Sigmoid colon (tissue), 7 donors: ENCODE measurements around the gene POLR3K. TPM values are rescaled to one million over a fixed set of nuclear protein-coding genes. Genes with fewer than 3 reads are reported as not detected.
A peak's percentile ranks its signal among the peaks of the same experiment; 100 is the strongest.

Source experiments
- DNase-seq: peaks from one replicate; pipeline ENCODE4 v3.0.0-alpha.2; 2019
- H3K27ac ChIP-seq, 4 donors: fragments of 200-600 bp; sonication (generic); one replicate each; pipeline ENCODE4 v1.5.1; 2016 to 2019; ENCODE audit warnings: mild to moderate bottlenecking in 1 of 4
- H3K27me3 ChIP-seq, 3 donors: fragments of 200-600 bp; sonication (generic); one replicate each; pipeline ENCODE4 v1.5.1; 2019; ENCODE audit warnings: mild to moderate bottlenecking in 1 of 3
- H3K36me3 ChIP-seq, 4 donors: fragments of 200-600 bp; sonication (generic); one replicate each; pipeline ENCODE4 v1.5.1; 2016 to 2019
- H3K4me1 ChIP-seq, 4 donors: fragments of 200-600 bp; sonication (generic); one replicate each; pipeline ENCODE4 v1.5.1; 2017 to 2019
- H3K4me3 ChIP-seq, 4 donors: fragments of 200-600 bp; sonication (generic); one replicate each; pipeline ENCODE4 v1.5.1; 2017 to 2019; ENCODE audit warnings: mild to moderate bottlenecking in 2 of 4, moderate library complexity in 1 of 4
- H3K9me3 ChIP-seq, 4 donors: fragments of 200-600 bp in 3 of 4; sonication (generic) in 3 of 4; one replicate each; pipeline versions ENCODE4 v1.5.1 to v1.6.1; 2013 to 2019
- EP300 ChIP-seq, 4 donors: sonication (generic); formaldehyde crosslinking; IDR thresholded peaks; one replicate each; pipeline ENCODE4 v1.6.1; 2017; ENCODE audit warnings: antibody characterized with exemption in 4 of 4
- POLR2A ChIP-seq, 2 donors: fragments of 450-650 bp; IDR thresholded peaks; one replicate each; pipeline ENCODE4 v1.6.1; 2016; ENCODE audit warnings: antibody characterized with exemption in 2 of 2, mild to moderate bottlenecking in 2 of 2, moderate library complexity in 2 of 2
- POLR2AphosphoS5 ChIP-seq, 4 donors: sonication (generic); formaldehyde crosslinking; IDR thresholded peaks; one replicate each; pipeline ENCODE4 v1.6.1; 2017; ENCODE audit warnings: antibody characterized with exemption in 4 of 4
- WGBS, 2 donors: extraction: QIAGEN DNeasy Blood & Tissue Kit; methylation state at CpG; one replicate each; pipeline ENCODE4 v1.1.7; 2013; 5-methylcytosine and 5-hydroxymethylcytosine counted together
- intact Hi-C: fragments of 100-400 bp; cut with DNase I; formaldehyde crosslinking; loops from one replicate; pipeline ENCODE4 v1.15.1; 2023
- polyA plus RNA-seq, 3 donors: library from polyadenylated mRNA; stranded (reverse); fragments of 200-250 nt; gene quantifications; one replicate each; pipeline ENCODE4 v1.2.3, GENCODE V29; 2013
- total RNA-seq, 4 donors: library from RNA; depleted of rRNA; stranded (reverse); fragments of >200 nt; gene quantifications; one replicate each; pipeline ENCODE4 v1.1.0, GENCODE V29; 2016
- TF ChIP-seq, protein P1 (sequence below), 4 experiments: fragments of 450-650 bp in 3 of 4; fragments of 200-600 bp in 1 of 4; IDR thresholded peaks; one replicate each; pipeline ENCODE4 v1.5.1; 2016 to 2019; ENCODE audit warnings: antibody characterized with exemption in 4 of 4, mild to moderate bottlenecking in 3 of 4, moderate library complexity in 2 of 4
- donor health status: healthy with polysubstance abuse.
- donor health status: Bipolar disorder and iron deficiency.
- donor health status: healthy.

The POLR3K gene
- total RNA-seq: 1 to 10 TPM; 1.7 to 6.4 (median 5.0) TPM
- 10 to 100 TPM; 11.4 to 22.1 (median 11.8) TPM for polyA plus RNA-seq

- Histone ChIP-seq H3K9me3 (no peaks in the 10 kb centered on the region), H3K4me3 (peak within 1 kb of the TSS; percentile 70 to 91 (median 82)), H3K27me3 (no peaks in the 10 kb centered on the region), H3K27ac (peak within 1 kb of the TSS; percentile 84 to 89 (median 85)), H3K36me3 (peaks cover 0 to 40% (median 14%) of the 10 kb centered on the region in 4 donors), H3K4me1 (peaks cover 0 to 27% (median 17%) of the 10 kb centered on the region in 4 donors)
- intact Hi-C loops: no loop called here
- DNase-seq: peak; percentile 100
- TF ChIP-seq POLR2A (IDR thresholded peaks at IDR 0.05) (peak; percentile 30 to 57), POLR2AphosphoS5 (IDR thresholded peaks at IDR 0.05) (peak; percentile 67 to 91 (median 82)), EP300 (IDR thresholded peaks at IDR 0.05) (no peak)
- TF ChIP-seq, protein P1, sequence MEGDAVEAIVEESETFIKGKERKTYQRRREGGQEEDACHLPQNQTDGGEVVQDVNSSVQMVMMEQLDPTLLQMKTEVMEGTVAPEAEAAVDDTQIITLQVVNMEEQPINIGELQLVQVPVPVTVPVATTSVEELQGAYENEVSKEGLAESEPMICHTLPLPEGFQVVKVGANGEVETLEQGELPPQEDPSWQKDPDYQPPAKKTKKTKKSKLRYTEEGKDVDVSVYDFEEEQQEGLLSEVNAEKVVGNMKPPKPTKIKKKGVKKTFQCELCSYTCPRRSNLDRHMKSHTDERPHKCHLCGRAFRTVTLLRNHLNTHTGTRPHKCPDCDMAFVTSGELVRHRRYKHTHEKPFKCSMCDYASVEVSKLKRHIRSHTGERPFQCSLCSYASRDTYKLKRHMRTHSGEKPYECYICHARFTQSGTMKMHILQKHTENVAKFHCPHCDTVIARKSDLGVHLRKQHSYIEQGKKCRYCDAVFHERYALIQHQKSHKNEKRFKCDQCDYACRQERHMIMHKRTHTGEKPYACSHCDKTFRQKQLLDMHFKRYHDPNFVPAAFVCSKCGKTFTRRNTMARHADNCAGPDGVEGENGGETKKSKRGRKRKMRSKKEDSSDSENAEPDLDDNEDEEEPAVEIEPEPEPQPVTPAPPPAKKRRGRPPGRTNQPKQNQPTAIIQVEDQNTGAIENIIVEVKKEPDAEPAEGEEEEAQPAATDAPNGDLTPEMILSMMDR (IDR thresholded peaks at IDR 0.05): no peak
- 0 to 1% methylated on average over 91 of the region's 91 CpGs for WGBS, 2 donors
Observed at GRCh38 chr16:53346-54236, at the start of gene POLR3K, which contains the start of gene SNRNP25. POLR3K (minus strand) TSS chr16:53608; CDS start chr16:53586, 22 bp downstream. SNRNP25 (plus strand) TSS chr16:53828; CDS start chr16:54017, 189 bp downstream.

DNA sequence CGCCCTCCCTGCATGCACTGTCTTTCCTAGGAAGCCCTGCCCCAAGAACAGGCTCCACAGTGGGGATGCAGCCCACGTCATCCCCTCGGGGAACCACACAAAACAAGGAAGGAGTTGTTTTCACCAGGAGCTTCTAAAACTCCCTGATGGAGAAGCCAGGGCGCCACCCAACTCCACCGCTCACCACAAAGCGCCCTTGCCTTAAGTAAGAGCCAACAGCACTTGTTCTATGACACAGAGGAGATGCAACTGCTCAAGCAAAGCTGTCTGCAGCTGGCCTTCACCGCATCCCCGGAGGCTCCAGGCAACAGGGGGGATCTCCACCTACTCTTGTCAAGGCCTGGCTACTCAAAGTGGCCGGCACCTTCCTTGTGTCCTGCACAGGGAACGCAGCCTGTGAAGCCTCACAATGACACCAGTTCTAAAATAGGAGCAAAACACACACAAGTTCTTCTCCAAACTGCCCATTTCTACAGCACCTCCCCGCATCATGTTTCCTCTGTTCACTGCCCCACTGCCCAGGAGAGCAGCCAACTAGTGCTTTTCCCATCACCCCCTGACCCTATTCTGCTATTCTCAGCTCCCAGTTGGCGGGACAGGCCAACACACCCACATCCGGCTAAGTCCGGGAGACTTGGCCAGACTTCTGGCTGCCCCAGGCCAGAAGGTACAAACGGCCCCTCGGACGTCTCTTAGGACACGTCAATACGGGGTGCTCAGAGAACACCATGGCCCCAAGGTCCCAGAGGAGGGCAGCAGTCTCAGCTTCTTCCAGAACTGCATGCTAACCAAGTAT lies 48.9 kb upstream of the POLR3K start:
- Histone ChIP-seq H3K36me3 (peaks cover 0 to 17% (median 6%) of the 10 kb centered on the region in 4 donors), H3K27ac (peak overlapping the region; percentile 43 to 62 (median 52)), H3K9me3 (no peaks in the 10 kb centered on the region), H3K27me3 (no peaks in the 10 kb centered on the region), H3K4me1 (peaks cover 0 to 16% (median 4%) of the 10 kb centered on the region in 4 donors), H3K4me3 (no peak overlapping the region)
- 81 to 87% methylated on average over 19 of the region's 19 CpGs for WGBS, 2 donors
- peak; percentile 80 for DNase-seq
- TF ChIP-seq EP300 (IDR thresholded peaks at IDR 0.05): no peak
- TF ChIP-seq POLR2AphosphoS5 (IDR thresholded peaks at IDR 0.05): peak in 2 of 4 donors; percentile 20 to 35
- TF ChIP-seq POLR2A (IDR thresholded peaks at IDR 0.05): no peak
- intact Hi-C loops: no loop called here

GRCh38 chr16:101586-101985 lies 48.2 kb upstream of the POLR3K start:
- Histone ChIP-seq H3K4me1 (peaks cover 0 to 17% (median 10%) of the 10 kb centered on the region in 4 donors), H3K36me3 (peaks cover 0 to 17% (median 6%) of the 10 kb centered on the region in 4 donors), H3K27me3 (no peaks in the 10 kb centered on the region), H3K27ac (peak overlapping the region; percentile 43 to 62 (median 52)), H3K4me3 (no peak overlapping the region), H3K9me3 (no peaks in the 10 kb centered on the region)
- WGBS, 2 donors: 92 to 93% methylated on average over 6 of the region's 6 CpGs
- TF ChIP-seq POLR2AphosphoS5 (IDR thresholded peaks at IDR 0.05) (no peak), EP300 (IDR thresholded peaks at IDR 0.05) (no peak), POLR2A (IDR thresholded peaks at IDR 0.05) (no peak)
- TF ChIP-seq, protein P1 (IDR thresholded peaks at IDR 0.05): no peak
- intact Hi-C loops: no loop called here
- DNase-seq: no peak

GRCh38 chr16:100989-101388 lies 47.6 kb upstream of the POLR3K start:
- 91 to 92% methylated on average over 5 of the region's 5 CpGs for WGBS, 2 donors
- H3K27ac ChIP-seq: peak overlapping the region in 3 of 4 donors; percentile 43 to 62 (median 54)
- H3K27me3 ChIP-seq: no peaks in the 10 kb centered on the region
- no peak for DNase-seq
- TF ChIP-seq POLR2AphosphoS5 (IDR thresholded peaks at IDR 0.05) (no peak), EP300 (IDR thresholded peaks at IDR 0.05) (no peak), POLR2A (IDR thresholded peaks at IDR 0.05) (no peak)
- TF ChIP-seq, protein P1 (IDR thresholded peaks at IDR 0.05): no peak
- peaks cover 0 to 17% (median 10%) of the 10 kb centered on the region in 4 donors for H3K4me1 ChIP-seq
- no peaks in the 10 kb centered on the region for H3K9me3 ChIP-seq
- H3K36me3 ChIP-seq: peaks cover 0 to 21% (median 6%) of the 10 kb centered on the region in 4 donors
- H3K4me3 ChIP-seq: no peak overlapping the region
- intact Hi-C loops: no loop called here
